Tibial artery (tissue), 4 donors: ENCODE measurements around the gene TMEM255B.

Experiments
- DNase-seq, 2 donors: peaks; one replicate each; pipeline ENCODE4 v3.0.0-alpha.2; 2019
- H3K27ac ChIP-seq, 2 donors: fragments of 200-600 bp; sonication (generic) in 1 of 2; 1 replicate in 1 of 2; 2 replicates in 1 of 2; pipeline ENCODE4 v1.5.1; 2018 to 2019; ENCODE audit warnings: mild to moderate bottlenecking in 1 of 2
- H3K27me3 ChIP-seq, 2 donors: fragments of 200-600 bp; sonication (generic) in 1 of 2; one replicate each; pipeline versions ENCODE4 v1.5.1 to v1.6.0; 2016 to 2019
- H3K36me3 ChIP-seq, 3 donors: fragments of 200-600 bp; sonication (generic) in 2 of 3; one replicate each; pipeline ENCODE4 v1.5.1; 2016 to 2019; ENCODE audit warnings: mild to moderate bottlenecking in 2 of 3
- H3K4me1 ChIP-seq, 4 donors: fragments of 200-600 bp; sonication (generic) in 2 of 4; 1 replicate in 3 of 4; 2 replicates in 1 of 4; pipeline ENCODE4 v1.5.1; 2016 to 2019
- H3K4me3 ChIP-seq, 2 donors: fragments of 200-600 bp; sonication (generic) in 1 of 2; 1 replicate in 1 of 2; 2 replicates in 1 of 2; pipeline ENCODE4 v1.5.1; 2018 to 2019; ENCODE audit warnings: mild to moderate bottlenecking in 2 of 2
- H3K9me3 ChIP-seq, 3 donors: fragments of 200-600 bp; sonication (generic) in 1 of 3; one replicate each; pipeline ENCODE4 v1.5.1; 2016 to 2019
- CTCF ChIP-seq, 2 experiments: fragments of 200-600 bp in 1 of 2; fragments of 450-650 bp in 1 of 2; IDR thresholded peaks; one replicate each; pipeline ENCODE4 v1.5.1; 2017 to 2019; ENCODE audit warnings: antibody characterized with exemption in 2 of 2, mild to moderate bottlenecking in 1 of 2, moderate library complexity in 1 of 2
- intact Hi-C: fragments of 100-400 bp; cut with DNase I; formaldehyde crosslinking; loops from one replicate; pipeline ENCODE4 v1.15.0; 2023; ENCODE audit warnings: low total_unique reads

Gene TMEM255B

DNA sequence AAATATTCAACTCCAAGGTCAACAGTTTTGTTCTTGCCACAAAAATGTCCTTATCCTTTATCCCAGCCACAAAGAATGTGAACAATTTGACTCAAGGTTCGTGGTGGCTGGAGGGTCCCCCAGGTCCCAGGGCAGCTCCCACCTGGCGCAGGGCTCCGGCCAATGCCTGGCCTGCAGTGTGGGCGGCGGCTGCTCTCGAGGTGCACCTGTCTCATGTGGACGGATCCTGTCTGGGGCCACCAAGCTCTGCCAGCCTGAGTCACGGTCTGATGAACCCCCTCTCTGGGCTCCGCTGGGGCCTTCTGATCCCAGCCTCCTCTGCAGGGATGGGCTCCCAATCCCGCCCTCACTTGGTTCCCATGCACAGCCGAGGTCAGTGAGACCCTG lies 55.4 kb downstream of the TMEM255B start:
- DNase-seq = no peak
- intact Hi-C loops = no loop called here
- H3K27ac ChIP-seq = peak overlapping the region; percentile 15 to 44
- peaks cover 0 to 48% (median 32%) of the 10 kb centered on the region in 4 donors for H3K4me1 ChIP-seq
- no peaks in the 10 kb centered on the region for H3K27me3 ChIP-seq
- no peak for TF ChIP-seq CTCF (IDR thresholded peaks at IDR 0.05)
- no peaks in the 10 kb centered on the region for H3K36me3 ChIP-seq
- no peaks in the 10 kb centered on the region for H3K9me3 ChIP-seq
- no peak overlapping the region for H3K4me3 ChIP-seq

GRCh38 chr13:113815151-113816058 lies 56.4 kb downstream of the TMEM255B start:
- intact Hi-C loops = loop anchor here (2.0 to 5.0 kb wide), 2 partner anchors 47 to 131 kb away; partner anchors contain the start of gene GAS6
- Histone ChIP-seq H3K4me1 (peaks cover 0 to 56% (median 36%) of the 10 kb centered on the region in 4 donors), H3K27me3 (no peaks in the 10 kb centered on the region), H3K9me3 (no peaks in the 10 kb centered on the region), H3K4me3 (peak overlapping the region in 1 of 2 donors; percentile 12), H3K36me3 (no peaks in the 10 kb centered on the region), H3K27ac (no peak overlapping the region)
- no peak for TF ChIP-seq CTCF (IDR thresholded peaks at IDR 0.05)
- no peak for DNase-seq

GRCh38 chr13:113816254-113816929 lies 57.4 kb downstream of the TMEM255B start:
- DNase-seq = no peak
- no peak for TF ChIP-seq CTCF (IDR thresholded peaks at IDR 0.05)
- Histone ChIP-seq H3K36me3 (no peaks in the 10 kb centered on the region), H3K27me3 (no peaks in the 10 kb centered on the region), H3K27ac (peak overlapping the region; percentile 56 to 90), H3K4me1 (peaks cover 0 to 66% (median 43%) of the 10 kb centered on the region in 4 donors), H3K4me3 (no peak overlapping the region), H3K9me3 (no peaks in the 10 kb centered on the region)
- intact Hi-C loops = loop anchor here (2.0 to 5.0 kb wide), 2 partner anchors 46 to 130 kb away; partner anchors contain the start of gene GAS6

DNA sequence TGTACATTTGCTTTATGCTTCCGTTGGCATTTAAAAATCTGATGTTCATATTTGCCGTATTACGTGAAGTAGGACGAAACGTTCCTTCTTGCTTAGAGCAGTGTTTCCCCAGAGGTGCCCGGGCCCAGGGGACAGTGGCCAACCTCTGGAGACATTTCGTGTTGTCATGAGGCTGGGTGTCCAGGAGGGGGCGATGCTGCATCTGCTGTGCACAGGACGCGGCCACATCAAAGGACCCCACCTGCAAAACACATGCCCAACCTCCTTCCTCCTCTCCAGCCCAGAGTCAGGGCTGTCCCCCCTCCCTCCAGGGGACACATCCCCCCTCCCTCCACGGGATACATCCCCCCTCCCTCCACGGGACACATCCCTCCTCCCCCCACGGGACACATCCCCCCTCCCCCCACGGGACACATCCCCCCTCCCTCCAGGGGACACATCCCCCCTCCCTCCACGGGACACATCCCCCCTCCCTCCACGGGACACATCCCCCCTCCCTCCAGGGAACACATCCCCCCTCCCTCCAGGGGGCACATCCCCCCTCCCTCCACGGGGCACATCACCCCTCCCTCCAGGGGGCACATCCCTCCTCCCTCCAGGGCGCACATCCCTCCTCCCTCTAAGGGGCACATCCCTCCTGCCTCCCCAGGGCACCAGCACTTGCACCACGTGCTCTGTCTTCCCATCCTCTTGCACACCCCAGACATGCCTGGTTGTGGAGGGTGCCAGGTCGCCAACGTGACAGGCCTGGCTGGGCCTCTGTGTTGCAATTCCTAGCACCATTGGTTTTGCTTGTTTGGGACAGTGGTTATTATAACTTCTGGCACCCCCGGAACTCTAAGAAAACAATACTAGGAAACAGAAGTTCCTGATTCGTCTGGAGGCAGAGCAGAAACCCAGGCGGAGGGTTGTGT lies 58.2 kb downstream of the TMEM255B start:
- Histone ChIP-seq H3K4me3 (peak overlapping the region in 1 of 2 donors; percentile 17), H3K36me3 (peaks cover 3 to 6% (median 4%) of the 10 kb centered on the region in 3 donors), H3K9me3 (no peaks in the 10 kb centered on the region), H3K27ac (peak overlapping the region; percentile 83 to 90), H3K4me1 (peaks cover 0 to 74% (median 51%) of the 10 kb centered on the region in 4 donors), H3K27me3 (no peaks in the 10 kb centered on the region)
- TF ChIP-seq CTCF (IDR thresholded peaks at IDR 0.05) = peak; percentile 85 to 91
- intact Hi-C loops = loop anchor here (2.0 to 5.0 kb wide), 2 partner anchors 45 to 130 kb away; partner anchors contain the start of gene GAS6
- peak; percentile 95 to 98 for DNase-seq
